Neuronal stem cell (in vitro differentiated cells): ENCODE data around the gene BMP8A.
"Not testable (repeated sequence)": the region's sequence is repeated elsewhere in the genome, so short reads cannot be mapped to it uniquely, and the experiment has no call there.

Experiments used
- DNase-seq: peaks from one replicate; pipeline ENCODE4 v3.0.0-alpha.2; 2013; ENCODE audit warnings: low spot score
- H2AFZ ChIP-seq: one replicate; pipeline ENCODE4 v1.6.1; 2013; ENCODE audit warnings: mild to moderate bottlenecking, low read length, inconsistent platforms
- H2AK5ac ChIP-seq: 2 replicates; pipeline ENCODE4 v1.6.1; 2013; ENCODE audit warnings: low read depth, mild to moderate bottlenecking, inconsistent platforms, low read length, moderate library complexity, mixed read lengths
- H2BK120ac ChIP-seq: 2 replicates; pipeline ENCODE4 v1.6.1; 2013; ENCODE audit warnings: low read depth, mild to moderate bottlenecking, inconsistent platforms, low read length, moderate library complexity, mixed read lengths
- H2BK12ac ChIP-seq: one replicate; pipeline ENCODE4 v1.6.1; 2013; ENCODE audit warnings: low read length, inconsistent platforms
- H2BK15ac ChIP-seq: 2 replicates; pipeline ENCODE4 v1.6.1; 2013; ENCODE audit warnings: mild to moderate bottlenecking, low read length, inconsistent platforms, mixed read lengths
- H2BK5ac ChIP-seq: one replicate; pipeline ENCODE4 v1.6.1; 2013; ENCODE audit warnings: inconsistent platforms, mild to moderate bottlenecking, low read length, moderate library complexity
- H3K14ac ChIP-seq: one replicate; pipeline ENCODE4 v1.6.1; 2013; ENCODE audit warnings: low read length, inconsistent platforms
- H3K18ac ChIP-seq: 2 replicates; pipeline ENCODE4 v1.6.1; 2013; ENCODE audit warnings: low read length, inconsistent platforms
- H3K23ac ChIP-seq: 2 replicates; pipeline ENCODE4 v1.6.1; 2013; ENCODE audit warnings: low read depth, mild to moderate bottlenecking, mixed read lengths, low read length, inconsistent platforms; ENCODE audit not compliant: poor library complexity
- H3K27ac ChIP-seq: replicated peaks from 3 replicates; pipeline ENCODE4 v1.5.1; 2013; ENCODE audit warnings: low read length, inconsistent platforms
- H3K27me3 ChIP-seq, 3 experiments: 2 replicates each; pipeline ENCODE4 v1.6.1; 2013; ENCODE audit warnings: low read length in 3 of 3, mild to moderate bottlenecking in 2 of 3, inconsistent platforms in 1 of 3, low read depth in 1 of 3, mixed read lengths in 1 of 3, moderate library complexity in 1 of 3; ENCODE audit not compliant: control insufficient read depth in 3 of 3, insufficient read depth in 3 of 3
- H3K36me3 ChIP-seq, 2 donors: replicated peaks in 1 of 2; 2 replicates each; pipeline ENCODE4 v1.6.1; 2013; ENCODE audit warnings: low read length in 2 of 2; ENCODE audit not compliant: control insufficient read depth in 2 of 2, insufficient read depth in 2 of 2
- H3K4ac ChIP-seq: 2 replicates; pipeline ENCODE4 v1.6.1; 2013; ENCODE audit warnings: inconsistent platforms, mild to moderate bottlenecking, low read length, moderate library complexity
- H3K4me1 ChIP-seq, 2 donors: 1 replicate in 1 of 2; 2 replicates in 1 of 2; pipeline ENCODE4 v1.6.1; 2013; ENCODE audit warnings: low read length in 2 of 2, low read depth in 1 of 2; ENCODE audit not compliant: control insufficient read depth in 2 of 2, insufficient read depth in 1 of 2
- H3K4me2 ChIP-seq: one replicate; pipeline ENCODE4 v1.6.1; 2013; ENCODE audit warnings: mild to moderate bottlenecking, low read length, inconsistent platforms; ENCODE audit not compliant: insufficient read depth, poor library complexity, severe bottlenecking
- H3K4me3 ChIP-seq, 2 donors: 2 replicates each; pipeline ENCODE4 v1.5.1; 2013; ENCODE audit warnings: low read length in 2 of 2, mild to moderate bottlenecking in 2 of 2, inconsistent platforms in 1 of 2, moderate library complexity in 1 of 2
- H3K79me1 ChIP-seq: one replicate; pipeline ENCODE4 v1.6.1; 2013; ENCODE audit warnings: low read depth, mild to moderate bottlenecking, inconsistent platforms, low read length, moderate library complexity
- H3K9ac ChIP-seq: one replicate; pipeline ENCODE4 v1.6.1; 2013; ENCODE audit warnings: mild to moderate bottlenecking, low read depth, low read length, inconsistent platforms; ENCODE audit not compliant: poor library complexity
- H3K9me3 ChIP-seq, 2 donors: replicated peaks in 1 of 2; 2 replicates each; pipeline versions ENCODE3 to v1.6.1; 2013; ENCODE audit warnings: low read length in 2 of 2, mild to moderate bottlenecking in 2 of 2, inconsistent platforms in 1 of 2, low read depth in 1 of 2, mixed read lengths in 1 of 2, moderate library complexity in 1 of 2; ENCODE audit not compliant: control insufficient read depth in 2 of 2, insufficient read depth in 1 of 2
- H4K8ac ChIP-seq: one replicate; pipeline ENCODE4 v1.6.1; 2013; ENCODE audit warnings: low read depth, mild to moderate bottlenecking, inconsistent platforms, low read length, moderate library complexity
- H4K91ac ChIP-seq: one replicate; pipeline ENCODE4 v1.6.1; 2013; ENCODE audit warnings: low read length, low read depth, mild to moderate bottlenecking, inconsistent platforms; ENCODE audit not compliant: poor library complexity
- WGBS, 2 donors: extraction: QIAGEN DNeasy Blood & Tissue Kit; methylation state at CpG; one replicate each; pipeline ENCODE4 v1.1.7; 2013; ENCODE audit warnings: missing lambda C conversion rate in 2 of 2, mixed read lengths in 1 of 2; ENCODE audit not compliant: insufficient read length in 2 of 2, insufficient replicate concordance in 1 of 2; ENCODE audit errors: extremely low coverage in 2 of 2; 5-methylcytosine and 5-hydroxymethylcytosine counted together

Gene BMP8A

DNA sequence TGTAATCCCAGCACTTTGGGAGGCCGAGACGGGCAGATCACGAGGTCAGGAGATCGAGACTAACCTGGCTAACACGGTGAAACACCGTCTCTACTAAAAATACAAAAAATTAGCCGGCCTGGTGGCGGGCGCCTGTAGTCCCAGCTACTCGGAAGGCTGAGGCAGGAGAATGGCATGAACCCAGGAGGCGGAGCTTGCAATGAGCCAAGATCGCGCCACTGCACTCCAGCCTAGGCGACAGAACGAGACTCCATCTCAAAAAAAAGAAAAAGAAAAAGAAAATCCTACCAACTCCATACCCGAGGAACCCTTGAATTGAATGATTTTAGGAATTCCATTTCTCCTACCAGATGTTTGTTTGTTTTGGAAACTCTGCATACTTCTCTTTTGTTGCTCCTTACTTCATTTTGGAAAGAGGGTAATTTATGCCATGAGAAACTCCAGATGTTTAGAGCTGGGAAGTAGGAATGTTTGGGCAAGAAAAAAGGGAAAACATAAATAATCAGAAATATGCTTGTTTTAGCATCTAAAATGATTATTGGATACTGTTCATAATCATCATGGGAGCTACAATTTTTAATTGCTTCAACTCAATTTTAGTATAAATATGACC lies 24.2 kb upstream of the BMP8A start:
- H3K4me2 ChIP-seq, H3K18ac ChIP-seq, H3K14ac ChIP-seq, H4K91ac ChIP-seq, H3K4ac ChIP-seq, H4K8ac ChIP-seq, H2BK120ac ChIP-seq, DNase-seq, H2BK15ac ChIP-seq, H3K27me3 ChIP-seq, H3K4me3 ChIP-seq, H3K27ac ChIP-seq, H3K79me1 ChIP-seq, H3K9me3 ChIP-seq, H2AFZ ChIP-seq, H3K4me1 ChIP-seq, H2BK12ac ChIP-seq, H3K9ac ChIP-seq, H2AK5ac ChIP-seq, H2BK5ac ChIP-seq, H3K23ac ChIP-seq: not testable (repeated sequence)
- no CpG with 5 or more reads among the region's 16 CpGs for WGBS, 2 donors
- peaks cover 37 to 98% of the 10 kb centered on the region in 2 donors for H3K36me3 ChIP-seq

GRCh38 chr1:39469150-39469549 lies 22.3 kb upstream of the BMP8A start:
- no peak overlapping the region for H4K91ac ChIP-seq
- no peak overlapping the region for H4K8ac ChIP-seq
- no peak overlapping the region for H3K4ac ChIP-seq
- H3K9me3 ChIP-seq = no peaks in the 10 kb centered on the region
- no peaks in the 10 kb centered on the region for H3K4me1 ChIP-seq
- H3K36me3 ChIP-seq = peaks cover 31 to 97% of the 10 kb centered on the region in 2 donors
- no peak overlapping the region for H2BK5ac ChIP-seq
- H2BK15ac ChIP-seq = no peak overlapping the region
- no peak overlapping the region for H3K18ac ChIP-seq
- H3K4me2 ChIP-seq = no peak overlapping the region
- H2AFZ ChIP-seq = no peak overlapping the region
- no peak overlapping the region for H3K27ac ChIP-seq
- no peaks in the 10 kb centered on the region for H3K79me1 ChIP-seq
- WGBS, 2 donors = no CpG with 5 or more reads among the region's 3 CpGs
- H2AK5ac ChIP-seq = no peak overlapping the region
- no peak overlapping the region for H3K9ac ChIP-seq
- no peak overlapping the region for H2BK120ac ChIP-seq
- no peak overlapping the region for H3K23ac ChIP-seq
- no peak overlapping the region for H2BK12ac ChIP-seq
- H3K4me3 ChIP-seq = no peak overlapping the region
- H3K14ac ChIP-seq = no peak overlapping the region
- no peak for DNase-seq
- H3K27me3 ChIP-seq = no peaks in the 10 kb centered on the region

DNA sequence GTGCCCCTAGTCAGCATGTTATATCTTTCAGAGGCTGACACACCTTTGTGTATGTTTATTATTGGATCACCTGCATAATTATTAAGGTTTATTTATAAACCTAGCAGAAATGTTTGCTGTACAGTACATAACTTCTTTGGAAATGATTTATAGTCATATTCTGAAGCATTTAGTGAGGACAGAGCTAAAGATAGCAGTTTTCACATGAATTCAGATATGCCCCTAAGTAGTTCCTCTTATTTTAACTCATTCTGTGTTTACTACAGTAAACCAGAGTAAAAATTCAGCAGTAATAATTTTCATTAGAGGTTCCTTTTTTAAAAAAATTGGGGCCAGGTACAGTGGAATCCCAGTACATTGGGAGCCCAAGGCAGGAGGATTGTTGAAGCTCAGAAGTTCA lies 21.4 kb upstream of the BMP8A start:
- Histone ChIP-seq H3K4me2 (no peak overlapping the region), H2BK15ac (no peak overlapping the region), H3K18ac (no peak overlapping the region), H2BK120ac (no peak overlapping the region), H3K14ac (no peak overlapping the region), H3K27ac (no peak overlapping the region), H2AK5ac (no peak overlapping the region), H2BK12ac (no peak overlapping the region), H3K9ac (no peak overlapping the region), H3K27me3 (no peaks in the 10 kb centered on the region), H2AFZ (no peak overlapping the region), H3K9me3 (no peaks in the 10 kb centered on the region), H4K8ac (no peak overlapping the region), H3K23ac (no peak overlapping the region), H2BK5ac (no peak overlapping the region), H4K91ac (no peak overlapping the region), H3K4me3 (no peak overlapping the region), H3K36me3 (peaks cover 31 to 97% of the 10 kb centered on the region in 2 donors), H3K79me1 (no peaks in the 10 kb centered on the region), H3K4me1 (no peaks in the 10 kb centered on the region), H3K4ac (no peak overlapping the region)
- no peak for DNase-seq

GRCh38 chr1:39472826-39473225 lies 18.6 kb upstream of the BMP8A start:
- no peak overlapping the region for H2BK120ac ChIP-seq
- no peak overlapping the region for H3K9ac ChIP-seq
- H3K18ac ChIP-seq = no peak overlapping the region
- H3K4me2 ChIP-seq = no peak overlapping the region
- no peak overlapping the region for H2AK5ac ChIP-seq
- H3K27me3 ChIP-seq = no peaks in the 10 kb centered on the region
- no CpG with 5 or more reads among the region's 7 CpGs for WGBS, 2 donors
- H2BK12ac ChIP-seq = no peak overlapping the region
- H3K27ac ChIP-seq = no peak overlapping the region
- H3K36me3 ChIP-seq = peaks cover 28 to 89% of the 10 kb centered on the region in 2 donors
- no peaks in the 10 kb centered on the region for H3K9me3 ChIP-seq
- DNase-seq = no peak
- H2AFZ ChIP-seq = no peak overlapping the region
- H4K8ac ChIP-seq = no peak overlapping the region
- no peak overlapping the region for H2BK15ac ChIP-seq
- H3K4me3 ChIP-seq = no peak overlapping the region
- no peaks in the 10 kb centered on the region for H3K4me1 ChIP-seq
- no peak overlapping the region for H3K23ac ChIP-seq
- H3K4ac ChIP-seq = no peak overlapping the region
- no peak overlapping the region for H4K91ac ChIP-seq
- H3K79me1 ChIP-seq = no peaks in the 10 kb centered on the region
- H2BK5ac ChIP-seq = no peak overlapping the region
- H3K14ac ChIP-seq = no peak overlapping the region
